CD14-positive monocyte (primary cell): ENCODE data around the gene TBC1D22A. TPM values are rescaled to one million over a fixed set of nuclear protein-coding genes. Genes with fewer than 3 reads are reported as not detected.

ENCODE experiments used
- DNase-seq, 3 donors: peaks; one replicate each; pipeline ENCODE4 v3.0.0-alpha.2; 2011 to 2022
- H2AFZ ChIP-seq: 2 replicates; pipeline ENCODE4 v1.6.0; 2012; ENCODE audit warnings: mild to moderate bottlenecking, low read depth, low read length, inconsistent platforms; ENCODE audit not compliant: insufficient read depth, poor library complexity, severe bottlenecking
- H3K27ac ChIP-seq, 2 donors: 1 replicate in 1 of 2; 2 replicates in 1 of 2; pipeline ENCODE4 v1.5.1; 2012 to 2013; ENCODE audit warnings: low read length in 2 of 2, control low read depth in 1 of 2, inconsistent platforms in 1 of 2, low read depth in 1 of 2, mild to moderate bottlenecking in 1 of 2
- H3K27me3 ChIP-seq, 2 donors: one replicate each; pipeline versions ENCODE4 v1.6.0 to v1.6.1; 2011 to 2013; ENCODE audit warnings: low read length in 2 of 2; ENCODE audit not compliant: control insufficient read depth in 2 of 2, insufficient read depth in 2 of 2
- H3K36me3 ChIP-seq, 2 donors: replicated peaks in 1 of 2; 1 replicate in 1 of 2; 2 replicates in 1 of 2; pipeline versions ENCODE4 v1.5.1 to v1.6.1; 2012 to 2013; ENCODE audit warnings: low read length in 2 of 2, control low read depth in 1 of 2, inconsistent platforms in 1 of 2, mild to moderate bottlenecking in 1 of 2; ENCODE audit not compliant: insufficient read depth in 2 of 2, control insufficient read depth in 1 of 2
- H3K4me1 ChIP-seq, 2 donors: 1 replicate in 1 of 2; 2 replicates in 1 of 2; pipeline versions ENCODE4 v1.5.1 to v1.6.1; 2012 to 2013; ENCODE audit warnings: low read length in 2 of 2, control low read depth in 1 of 2, inconsistent platforms in 1 of 2, mild to moderate bottlenecking in 1 of 2, moderate library complexity in 1 of 2; ENCODE audit not compliant: insufficient read depth in 2 of 2, control insufficient read depth in 1 of 2
- H3K4me2 ChIP-seq: replicated peaks from 2 replicates; pipeline ENCODE3; 2012; ENCODE audit warnings: low read length, moderate library complexity, mild to moderate bottlenecking; ENCODE audit not compliant: poor library complexity, severe bottlenecking; ENCODE audit errors: extremely low read depth
- H3K4me3 ChIP-seq, 3 experiments: fragments of 200-600 bp in 1 of 3; sonication (generic) in 1 of 3; replicated peaks in 1 of 3; 1 replicate in 2 of 3; 2 replicates in 1 of 3; pipeline ENCODE4 v1.5.1; 2011 to 2013; ENCODE audit warnings: low read length in 3 of 3, mild to moderate bottlenecking in 3 of 3, control low read depth in 2 of 3, low read depth in 2 of 3, inconsistent platforms in 1 of 3, moderate library complexity in 1 of 3
- H3K79me2 ChIP-seq: 2 replicates; pipeline ENCODE4 v1.6.0; 2012; ENCODE audit warnings: mild to moderate bottlenecking, control low read depth, inconsistent platforms, low read length, moderate library complexity; ENCODE audit not compliant: insufficient read depth
- H3K9ac ChIP-seq: 2 replicates; pipeline ENCODE4 v1.6.0; 2017; ENCODE audit warnings: low read length, mild to moderate bottlenecking; ENCODE audit not compliant: insufficient read depth, poor library complexity, severe bottlenecking
- H3K9me3 ChIP-seq, 2 donors: replicated peaks in 1 of 2; 1 replicate in 1 of 2; 2 replicates in 1 of 2; pipeline versions ENCODE4 v1.5.1 to v1.6.1; 2012 to 2013; ENCODE audit warnings: low read length in 2 of 2, control low read depth in 1 of 2; ENCODE audit not compliant: control insufficient read depth in 1 of 2, insufficient read depth in 1 of 2
- H4K20me1 ChIP-seq: 2 replicates; pipeline ENCODE4 v1.6.0; 2012; ENCODE audit warnings: mild to moderate bottlenecking, low read length, control low read depth, moderate library complexity; ENCODE audit not compliant: insufficient read depth
- H3K27ac Mint-ChIP-seq, 7 donors: one replicate each; pipeline ENCODE4 v1.8.0; 2020; ENCODE audit warnings: mild to moderate bottlenecking in 7 of 7, mixed read lengths in 7 of 7, moderate library complexity in 6 of 7, inconsistent platforms in 2 of 7
- H3K27me3 Mint-ChIP-seq, 3 donors: one replicate each; pipeline ENCODE4 v1.8.0; 2021 to 2022; ENCODE audit warnings: low read depth in 3 of 3, mild to moderate bottlenecking in 3 of 3, mixed read lengths in 3 of 3, moderate library complexity in 3 of 3, inconsistent platforms in 1 of 3
- H3K36me3 Mint-ChIP-seq, 2 donors: one replicate each; pipeline ENCODE4 v1.8.0; 2020; ENCODE audit warnings: mixed read lengths in 2 of 2, inconsistent platforms in 1 of 2, mild to moderate bottlenecking in 1 of 2
- H3K4me1 Mint-ChIP-seq: one replicate; pipeline ENCODE4 v1.8.0; 2020; ENCODE audit warnings: mild to moderate bottlenecking, mixed read lengths
- H3K4me3 Mint-ChIP-seq, 2 donors: one replicate each; pipeline ENCODE4 v1.8.0; 2020; ENCODE audit warnings: mild to moderate bottlenecking in 2 of 2, mixed read lengths in 2 of 2, moderate library complexity in 1 of 2
- H3K9me3 Mint-ChIP-seq, 7 donors: one replicate each; pipeline ENCODE4 v1.8.0; 2020 to 2022; ENCODE audit warnings: mixed read lengths in 7 of 7, mild to moderate bottlenecking in 6 of 7, moderate library complexity in 6 of 7, inconsistent platforms in 2 of 7
- CTCF ChIP-seq: fragments of 200-600 bp; IDR thresholded peaks from one replicate; pipeline ENCODE4 v1.8.0; 2022; ENCODE audit warnings: antibody characterized with exemption, mild to moderate bottlenecking
- WGBS: methylation state at CpG from one replicate; pipeline ENCODE4 v1.1.5; 2013; ENCODE audit warnings: missing lambda C conversion rate; ENCODE audit not compliant: insufficient coverage; 5-methylcytosine and 5-hydroxymethylcytosine counted together
- intact Hi-C, 2 donors: fragments of 100-400 bp; cut with micrococcal nuclease; formaldehyde crosslinking; loops; one replicate each; pipeline versions ENCODE4 v1.15.0 to v1.15.1; 2023
- polyA plus RNA-seq, 3 donors: library from polyadenylated mRNA; depleted of rRNA in 1 of 3; unstranded in 2 of 3; stranded (reverse) in 1 of 3; fragments of 300-500 nt in 2 of 3; fragments of >200 nt in 1 of 3; fragmentation: Illumina TruSeq in 2 of 3; gene quantifications; 1 replicate in 2 of 3; 2 replicates in 1 of 3; pipeline ENCODE4 v1.2.3, GENCODE V29; 2012 to 2021

The TBC1D22A gene
- polyA plus RNA-seq, 3 donors = 25.9 to 36.2 (median 29.5) TPM

DNA sequence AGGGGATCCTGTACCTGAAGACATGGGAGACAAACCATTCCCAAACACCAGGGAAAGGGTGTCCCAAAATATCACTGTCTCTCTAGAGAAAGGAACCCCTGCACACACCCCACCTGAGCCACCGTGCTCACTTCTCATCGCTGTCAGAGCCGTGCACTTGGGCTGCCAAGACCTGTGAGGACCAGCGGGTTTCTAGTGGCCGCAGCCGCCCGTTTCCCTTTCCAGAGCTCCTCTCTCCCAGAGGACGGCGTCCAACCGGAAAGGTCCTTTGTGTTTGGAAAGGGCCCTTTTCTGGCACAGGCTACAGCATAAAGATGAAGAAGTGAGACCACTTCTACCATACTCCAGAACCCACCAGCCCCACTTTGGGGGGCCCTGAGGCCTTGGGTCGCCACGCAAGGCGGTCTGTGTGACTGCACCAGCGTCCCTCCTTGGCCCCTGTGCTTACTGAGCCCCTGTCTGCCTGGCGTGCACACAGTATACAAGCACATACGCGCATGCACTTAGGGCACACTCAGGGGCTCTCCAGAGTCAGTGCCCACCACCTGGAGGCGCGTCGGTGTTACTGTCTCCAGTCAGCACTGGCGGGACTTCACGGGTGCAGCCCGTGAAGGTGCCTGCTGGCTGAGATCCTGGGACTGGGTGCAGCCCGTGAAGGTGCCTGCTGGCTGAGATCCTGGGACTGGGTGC, 381.8 kb downstream of the TBC1D22A start:
- TF ChIP-seq CTCF = no peak
- Mint-ChIP-seq H3K9me3 (no peaks in the 10 kb centered on the region), H3K4me1 (no peaks in the 10 kb centered on the region), H3K27ac (no peak overlapping the region), H3K4me3 (no peak overlapping the region), H3K36me3 (peaks cover 3 to 6% of the 10 kb centered on the region in 2 donors), H3K27me3 (peaks cover 0 to 2% (median 0%) of the 10 kb centered on the region in 3 donors)
- Histone ChIP-seq H3K9ac (no peak overlapping the region), H4K20me1 (peaks cover 36% of the 10 kb centered on the region), H3K4me3 (no peak overlapping the region), H3K4me1 (no peaks in the 10 kb centered on the region), H3K9me3 (no peaks in the 10 kb centered on the region), H3K27ac (no peak overlapping the region), H3K27me3 (no peaks in the 10 kb centered on the region), H3K36me3 (peaks cover 0 to 6% of the 10 kb centered on the region in 2 donors), H3K79me2 (no peaks in the 10 kb centered on the region), H3K4me2 (no peak overlapping the region), H2AFZ (no peak overlapping the region)
- intact Hi-C loops = no loop called here
- WGBS = 100% methylated on average over 10 of the region's 24 CpGs
- no peak for DNase-seq

- H3K27ac ChIP-seq = no peak overlapping the region
- H2AFZ ChIP-seq = no peak overlapping the region
- no peaks in the 10 kb centered on the region for H3K4me1 Mint-ChIP-seq
- peaks cover 0 to 6% of the 10 kb centered on the region in 2 donors for H3K36me3 ChIP-seq
- no peak overlapping the region for H3K9ac ChIP-seq
- H3K79me2 ChIP-seq = no peaks in the 10 kb centered on the region
- H3K4me3 Mint-ChIP-seq = no peak overlapping the region
- DNase-seq = no peak
- TF ChIP-seq CTCF = no peak
- H3K9me3 Mint-ChIP-seq = no peaks in the 10 kb centered on the region
- H3K36me3 Mint-ChIP-seq = peaks cover 3 to 6% of the 10 kb centered on the region in 2 donors
- intact Hi-C loops = no loop called here
- no peaks in the 10 kb centered on the region for H3K4me1 ChIP-seq
- no peaks in the 10 kb centered on the region for H3K27me3 ChIP-seq
- H3K9me3 ChIP-seq = no peaks in the 10 kb centered on the region
- H3K4me2 ChIP-seq = no peak overlapping the region
- WGBS = 96% methylated on average over 13 of the region's 21 CpGs
- no peak overlapping the region for H3K27ac Mint-ChIP-seq
- peaks cover 43% of the 10 kb centered on the region for H4K20me1 ChIP-seq
- H3K27me3 Mint-ChIP-seq = peaks cover 0 to 2% (median 0%) of the 10 kb centered on the region in 3 donors
- no peak overlapping the region for H3K4me3 ChIP-seq
Observed at GRCh38 chr22:47144791-47145425, 382.5 kb downstream of the TBC1D22A start.
